D721Med (cell line): ENCODE data around the gene RECK.

Source experiments
- DNase-seq: peaks from one replicate; pipeline ENCODE4 v3.0.0; 2011; ENCODE audit warnings: low spot score; ENCODE audit not compliant: insufficient read length
- FAIRE-seq: peaks from 2 replicates; lab custom pipeline; 2011; peaks lifted over from hg19 to GRCh38; lab: Jason Lieb, UNC
- TF ChIP-seq, protein P1 (sequence below): IDR thresholded peaks from 2 replicates; pipeline ENCODE4 v1.5.1; 2012; ENCODE audit warnings: mild to moderate bottlenecking, control low read depth; ENCODE audit not compliant: insufficient read depth; ENCODE audit errors: missing control alignments

RECK gene

DNA sequence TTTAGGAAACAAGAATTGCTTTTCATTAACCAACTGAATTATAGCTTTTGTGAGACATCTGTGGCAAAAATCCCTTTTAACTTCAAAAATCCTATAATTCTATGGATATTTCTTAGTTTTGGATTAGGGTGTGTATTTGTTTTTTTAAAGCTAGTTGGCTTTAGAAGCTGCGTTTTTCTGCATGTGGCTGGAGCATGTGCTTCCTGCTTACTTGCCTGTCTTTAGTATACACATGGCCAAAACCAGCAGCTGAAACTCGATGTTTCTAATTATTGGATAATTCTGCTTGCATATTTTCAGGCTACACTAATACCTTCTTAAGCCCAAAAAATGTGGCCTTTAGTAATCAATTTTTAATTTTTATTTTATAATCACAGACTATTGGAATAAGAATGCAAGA, 8.9 kb downstream of the RECK start:
- DNase-seq (no peak), FAIRE-seq (no peak)
- TF ChIP-seq, protein P1, sequence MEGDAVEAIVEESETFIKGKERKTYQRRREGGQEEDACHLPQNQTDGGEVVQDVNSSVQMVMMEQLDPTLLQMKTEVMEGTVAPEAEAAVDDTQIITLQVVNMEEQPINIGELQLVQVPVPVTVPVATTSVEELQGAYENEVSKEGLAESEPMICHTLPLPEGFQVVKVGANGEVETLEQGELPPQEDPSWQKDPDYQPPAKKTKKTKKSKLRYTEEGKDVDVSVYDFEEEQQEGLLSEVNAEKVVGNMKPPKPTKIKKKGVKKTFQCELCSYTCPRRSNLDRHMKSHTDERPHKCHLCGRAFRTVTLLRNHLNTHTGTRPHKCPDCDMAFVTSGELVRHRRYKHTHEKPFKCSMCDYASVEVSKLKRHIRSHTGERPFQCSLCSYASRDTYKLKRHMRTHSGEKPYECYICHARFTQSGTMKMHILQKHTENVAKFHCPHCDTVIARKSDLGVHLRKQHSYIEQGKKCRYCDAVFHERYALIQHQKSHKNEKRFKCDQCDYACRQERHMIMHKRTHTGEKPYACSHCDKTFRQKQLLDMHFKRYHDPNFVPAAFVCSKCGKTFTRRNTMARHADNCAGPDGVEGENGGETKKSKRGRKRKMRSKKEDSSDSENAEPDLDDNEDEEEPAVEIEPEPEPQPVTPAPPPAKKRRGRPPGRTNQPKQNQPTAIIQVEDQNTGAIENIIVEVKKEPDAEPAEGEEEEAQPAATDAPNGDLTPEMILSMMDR = no peak

DNA sequence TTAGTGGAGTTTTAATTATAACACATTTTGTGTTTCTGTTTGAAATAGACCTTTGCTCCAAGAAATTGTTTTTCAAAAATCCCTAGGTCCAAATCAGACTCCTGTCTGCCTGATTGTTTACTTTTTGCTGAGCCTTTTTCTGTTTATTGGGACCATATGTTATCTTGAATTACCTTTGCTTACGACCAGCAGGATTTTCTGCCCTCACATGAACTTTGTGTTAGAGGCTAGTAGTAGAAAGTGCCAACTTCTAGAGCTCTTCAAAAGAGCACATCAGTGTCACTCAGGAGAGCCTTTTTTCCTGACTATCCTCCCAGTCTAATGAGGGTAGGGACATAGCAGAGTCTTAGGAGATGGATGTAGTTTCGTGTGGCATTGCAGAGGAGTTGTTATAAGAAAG, 10.2 kb downstream of the RECK start:
- FAIRE-seq = no peak
- TF ChIP-seq, protein P1 = no peak
- DNase-seq = no peak

DNA sequence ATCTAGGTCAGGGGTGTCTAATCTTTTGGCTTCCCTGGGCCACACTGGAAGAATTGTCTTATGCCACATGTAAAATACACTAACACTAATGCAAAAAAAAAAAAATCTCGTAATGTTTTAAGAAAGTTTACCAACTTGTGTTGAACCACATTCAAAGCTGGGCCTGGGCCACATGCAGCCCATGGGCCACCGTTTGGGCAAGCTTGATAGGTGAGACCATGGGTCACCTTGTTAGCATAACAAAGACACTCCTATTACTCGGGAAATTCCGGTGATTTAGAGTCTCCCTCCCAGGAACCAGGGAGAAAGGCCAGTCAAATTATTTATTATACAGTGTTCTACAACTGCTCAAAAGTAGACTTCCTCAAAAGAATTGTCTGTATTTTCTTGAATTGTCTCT, 12.7 kb downstream of the RECK start:
- TF ChIP-seq, protein P1 = no peak
- no peak for DNase-seq
- FAIRE-seq = no peak

DNA sequence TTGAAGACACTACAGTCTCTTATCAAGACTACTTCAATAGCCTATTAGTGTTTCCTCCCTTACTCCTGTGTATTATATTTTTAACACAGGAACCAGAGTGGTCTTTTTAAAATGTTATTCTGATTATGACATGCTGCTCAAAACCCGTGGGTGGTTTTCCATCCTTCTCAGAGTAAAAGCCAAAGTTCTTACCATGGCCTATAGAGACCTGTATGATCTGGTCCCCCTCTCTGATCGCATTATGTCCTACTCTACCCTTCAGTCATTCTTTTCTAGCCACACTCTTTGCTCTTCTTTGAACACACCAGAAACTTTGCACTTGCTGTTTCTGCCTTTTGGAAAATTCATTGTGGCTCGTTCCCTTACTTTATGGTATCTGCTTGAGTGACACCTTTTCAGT, 13.8 kb downstream of the RECK start:
- TF ChIP-seq, protein P1 = no peak
- FAIRE-seq = no peak
- no peak for DNase-seq

DNA sequence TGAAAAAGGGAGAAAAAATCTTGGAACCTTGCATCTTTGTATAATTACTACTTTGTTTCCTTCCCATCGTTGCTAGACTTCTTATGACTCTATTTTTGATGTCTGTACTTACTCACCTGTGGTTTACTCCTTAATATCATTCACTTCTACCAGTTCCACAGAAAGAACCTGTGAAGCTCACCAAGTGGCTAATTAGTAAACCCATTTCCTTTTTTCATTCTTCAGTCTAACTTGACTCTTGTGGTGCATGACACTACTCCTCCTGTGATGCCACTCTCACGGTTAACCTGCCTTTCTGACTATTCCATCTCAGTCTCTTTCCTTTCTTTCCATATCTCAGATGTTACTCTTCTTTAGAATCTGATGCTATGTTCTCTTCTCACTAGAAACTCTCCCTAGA, 14.6 kb downstream of the RECK start:
- FAIRE-seq (no peak), DNase-seq (no peak)
- TF ChIP-seq, protein P1 = no peak

DNA sequence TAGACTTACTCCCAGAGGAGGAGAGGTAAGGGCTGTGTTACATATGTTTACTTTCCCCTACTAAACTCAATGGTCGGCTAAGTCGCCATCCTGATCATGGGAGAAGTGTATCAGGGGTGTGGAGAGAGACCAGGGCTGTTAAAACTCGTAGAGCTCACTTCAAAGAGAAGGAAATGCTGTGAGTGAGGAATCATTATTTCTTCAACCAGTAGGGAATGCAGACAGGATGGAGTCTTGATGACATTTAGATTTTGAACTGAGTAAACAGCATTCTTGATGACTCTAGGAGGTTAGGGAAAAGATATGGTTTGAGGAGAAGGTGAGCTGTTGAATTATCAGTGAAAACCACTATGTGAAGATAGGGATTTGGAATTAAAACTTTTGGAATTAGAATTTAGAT, 17.3 kb downstream of the RECK start:
- DNase-seq = no peak
- no peak for FAIRE-seq
- TF ChIP-seq, protein P1 = no peak

DNA sequence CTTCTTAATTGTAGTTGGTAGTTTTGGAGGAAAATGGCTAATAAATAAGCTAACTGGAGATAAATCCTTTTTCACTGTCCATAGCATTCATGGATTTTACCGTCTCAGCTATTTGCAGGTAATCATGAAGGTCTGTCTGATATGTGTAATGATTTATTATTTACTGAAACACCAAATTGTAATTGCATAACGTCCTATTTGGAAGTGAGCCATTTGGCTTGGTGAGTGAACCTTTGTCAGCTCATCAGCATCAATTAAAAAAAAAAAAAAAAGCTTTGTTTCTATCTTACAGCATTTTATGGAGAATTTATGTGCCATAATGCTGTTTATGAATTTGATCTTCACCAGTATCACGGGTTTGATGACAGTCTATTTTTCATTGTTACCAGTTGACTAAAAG, 20.2 kb downstream of the RECK start:
- DNase-seq (no peak), FAIRE-seq (no peak)
- TF ChIP-seq, protein P1 = no peak
